Liver (tissue), 9 donors: ENCODE measurements around the gene BST1. TPM values are rescaled to one million over a fixed set of nuclear protein-coding genes. Genes with fewer than 3 reads are reported as not detected.

ENCODE experiments used
- DNase-seq: peaks from one replicate; pipeline ENCODE4 v3.0.0-alpha.2; 2017; ENCODE audit warnings: low spot score
- H3K27ac ChIP-seq, 2 donors: one replicate each; pipeline ENCODE4 v1.7.0; 2013; ENCODE audit warnings: inconsistent platforms in 2 of 2, low read length in 2 of 2, control low read depth in 1 of 2, low read depth in 1 of 2, mild to moderate bottlenecking in 1 of 2
- H3K27me3 ChIP-seq, 4 donors: one replicate each; pipeline versions ENCODE4 v1.6.1 to v1.7.0; 2013; ENCODE audit warnings: low read length in 3 of 4, inconsistent platforms in 1 of 4, mild to moderate bottlenecking in 1 of 4, moderate library complexity in 1 of 4; ENCODE audit not compliant: control insufficient read depth in 4 of 4, insufficient read depth in 4 of 4
- H3K36me3 ChIP-seq, 4 donors: one replicate each; pipeline versions ENCODE4 v1.6.1 to v1.7.0; 2013; ENCODE audit warnings: low read length in 3 of 4, mild to moderate bottlenecking in 3 of 4, low read depth in 1 of 4, moderate library complexity in 1 of 4; ENCODE audit not compliant: control insufficient read depth in 4 of 4, insufficient read depth in 3 of 4
- H3K4me1 ChIP-seq, 4 donors: one replicate each; pipeline versions ENCODE4 v1.6.1 to v1.7.0; 2013; ENCODE audit warnings: low read length in 3 of 4, mild to moderate bottlenecking in 3 of 4, moderate library complexity in 1 of 4; ENCODE audit not compliant: control insufficient read depth in 4 of 4, insufficient read depth in 4 of 4
- H3K4me3 ChIP-seq, 3 donors: one replicate each; pipeline versions ENCODE4 v1.6.1 to v1.7.0; 2013; ENCODE audit warnings: low read length in 3 of 3, control low read depth in 1 of 3, low read depth in 1 of 3, mild to moderate bottlenecking in 1 of 3
- H3K9ac ChIP-seq, 2 donors: one replicate each; pipeline ENCODE4 v1.7.0; 2013; ENCODE audit warnings: low read length in 2 of 2, mild to moderate bottlenecking in 2 of 2, moderate library complexity in 2 of 2, control low read depth in 1 of 2, low read depth in 1 of 2
- H3K9me3 ChIP-seq, 4 donors: one replicate each; pipeline versions ENCODE4 v1.6.1 to v1.7.0; 2013; ENCODE audit warnings: low read length in 3 of 4; ENCODE audit not compliant: control insufficient read depth in 4 of 4
- EGR1 ChIP-seq, 2 donors: IDR thresholded peaks; 2 replicates each; pipeline ENCODE4 v1.6.1; 2016 to 2018; ENCODE audit warnings: antibody characterized with exemption in 2 of 2, low read depth in 2 of 2
- FOXA1 ChIP-seq: IDR thresholded peaks from 2 replicates; pipeline ENCODE4 v1.6.1; 2016; ENCODE audit warnings: antibody characterized with exemption
- FOXA2 ChIP-seq: IDR thresholded peaks from 2 replicates; pipeline ENCODE4 v1.6.1; 2016; ENCODE audit warnings: antibody characterized with exemption
- GABPA ChIP-seq, 2 donors: IDR thresholded peaks in 1 of 2; conservative IDR thresholded peaks in 1 of 2; 2 replicates each; pipeline ENCODE4 v1.6.1; 2016; ENCODE audit warnings: antibody characterized with exemption in 2 of 2, mild to moderate bottlenecking in 1 of 2, moderate library complexity in 1 of 2
- HNF4A ChIP-seq, 2 donors: conservative IDR thresholded peaks; 2 replicates each; pipeline ENCODE4 v1.6.1; 2016; ENCODE audit warnings: antibody characterized with exemption in 2 of 2, mild to moderate bottlenecking in 2 of 2
- HNF4G ChIP-seq: IDR thresholded peaks from 2 replicates; pipeline ENCODE4 v1.6.1; 2016; ENCODE audit warnings: antibody characterized with exemption
- JUND ChIP-seq, 2 donors: IDR thresholded peaks; 2 replicates each; pipeline ENCODE4 v1.6.1; 2016; ENCODE audit warnings: antibody characterized with exemption in 2 of 2
- NR2F2 ChIP-seq: IDR thresholded peaks from 2 replicates; pipeline ENCODE4 v1.6.1; 2016; ENCODE audit warnings: antibody characterized with exemption
- RAD21 ChIP-seq, 2 donors: IDR thresholded peaks; 2 replicates each; pipeline ENCODE4 v1.6.1; 2016; ENCODE audit warnings: antibody characterized with exemption in 2 of 2, mild to moderate bottlenecking in 2 of 2
- RXRA ChIP-seq, 2 donors: IDR thresholded peaks; 2 replicates each; pipeline ENCODE4 v1.6.1; 2017 to 2018; ENCODE audit warnings: antibody characterized with exemption in 2 of 2, mild to moderate bottlenecking in 1 of 2
- SP1 ChIP-seq: IDR thresholded peaks from 2 replicates; pipeline ENCODE4 v1.6.1; 2018; ENCODE audit warnings: antibody characterized with exemption, mild to moderate bottlenecking
- TAF1 ChIP-seq: conservative IDR thresholded peaks from 2 replicates; pipeline ENCODE4 v1.6.1; 2016; ENCODE audit warnings: antibody characterized with exemption, mild to moderate bottlenecking
- YY1 ChIP-seq: IDR thresholded peaks from 2 replicates; pipeline ENCODE4 v1.6.1; 2016; ENCODE audit warnings: antibody characterized with exemption, mild to moderate bottlenecking
- WGBS: extraction: QIAGEN DNeasy Blood & Tissue Kit; methylation state at CpG from one replicate; pipeline ENCODE4 v1.1.7; 2013; 5-methylcytosine and 5-hydroxymethylcytosine counted together
- polyA plus RNA-seq, 2 donors: library from polyadenylated mRNA; stranded (reverse) in 1 of 2; unstranded in 1 of 2; fragments of 200-250 nt in 1 of 2; fragments of >200 nt in 1 of 2; fragmentation: Nextera tagmentation in 1 of 2; extraction: Ambion mirVana in 1 of 2; gene quantifications; one replicate each; pipeline versions ENCODE4 v1.2.1 to v1.2.3, GENCODE V29; 2013 to 2015
- total RNA-seq, 2 donors: library from RNA; depleted of rRNA; stranded (reverse); fragments of >200 nt; gene quantifications; one replicate each; pipeline ENCODE4 v1.2.3, GENCODE V29; 2014
- TF ChIP-seq, protein P1 (sequence below): IDR thresholded peaks from 2 replicates; pipeline ENCODE4 v1.6.1; 2016; ENCODE audit warnings: antibody characterized with exemption
- TF ChIP-seq, protein P2 (sequence below): IDR thresholded peaks from 2 replicates; pipeline ENCODE4 v1.6.1; 2016; ENCODE audit warnings: antibody characterized with exemption
- TF ChIP-seq, protein P3 (sequence below): IDR thresholded peaks from 2 replicates; pipeline ENCODE4 v1.6.1; 2016; ENCODE audit warnings: antibody characterized with exemption, mild to moderate bottlenecking
- TF ChIP-seq, protein P4 (sequence below): IDR thresholded peaks from 2 replicates; pipeline ENCODE4 v1.6.1; 2016; ENCODE audit warnings: antibody characterized with exemption
- TF ChIP-seq, protein P5 (sequence below): fragments of 150-350 bp; IDR thresholded peaks from 2 replicates; pipeline ENCODE4 v1.5.1; 2017; ENCODE audit warnings: improper control_type of control experiment, low read depth, low read length; ENCODE audit not compliant: missing input control
- donor health status: healthy.
- donor health status: healthy.
- donor health status: healthy.
- donor health status: healthy.
- donor health status: healthy.

Gene BST1
- total and polyA plus RNA-seq, 4 donors, result 3.7 to 13.2 (median 9.9) TPM

DNA sequence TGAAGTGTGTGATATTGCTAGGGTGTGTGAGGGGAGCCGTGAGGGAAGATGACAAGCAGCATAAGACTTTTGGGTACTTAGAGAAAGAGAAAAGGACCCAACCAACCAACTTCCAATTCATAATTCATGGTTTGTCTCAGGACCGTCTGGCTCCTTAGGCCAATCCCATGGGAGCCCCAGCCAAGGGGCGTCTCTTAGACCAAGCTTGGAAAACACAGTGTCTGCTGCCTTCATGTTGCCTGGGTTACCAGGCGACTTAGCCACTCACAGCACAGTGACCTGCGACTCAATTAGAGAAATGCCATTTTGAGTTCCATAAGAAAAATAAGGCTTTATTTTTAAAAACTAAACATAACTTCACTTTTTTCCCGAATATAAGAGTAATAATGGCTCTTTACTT is 32.7 kb downstream of the BST1 start:
- Histone ChIP-seq H3K9ac (no peak overlapping the region), H3K4me3 (no peak overlapping the region), H3K27ac (no peak overlapping the region), H3K9me3 (no peaks in the 10 kb centered on the region), H3K36me3 (no peaks in the 10 kb centered on the region), H3K4me1 (peaks cover 0 to 8% (median 3%) of the 10 kb centered on the region in 4 donors), H3K27me3 (no peaks in the 10 kb centered on the region)
- TF ChIP-seq, protein P1, sequence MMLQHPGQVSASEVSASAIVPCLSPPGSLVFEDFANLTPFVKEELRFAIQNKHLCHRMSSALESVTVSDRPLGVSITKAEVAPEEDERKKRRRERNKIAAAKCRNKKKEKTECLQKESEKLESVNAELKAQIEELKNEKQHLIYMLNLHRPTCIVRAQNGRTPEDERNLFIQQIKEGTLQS, result no peak
- TF ChIP-seq, protein P2, sequence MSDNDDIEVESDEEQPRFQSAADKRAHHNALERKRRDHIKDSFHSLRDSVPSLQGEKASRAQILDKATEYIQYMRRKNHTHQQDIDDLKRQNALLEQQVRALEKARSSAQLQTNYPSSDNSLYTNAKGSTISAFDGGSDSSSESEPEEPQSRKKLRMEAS, result no peak
- TF ChIP-seq NR2F2 (no peak), HNF4G (no peak), SP1 (no peak), HNF4A (conservative IDR thresholded peaks at IDR 0.05) (no peak), YY1 (no peak), GABPA (IDR thresholded peaks at IDR 0.05 in 1 of 2, conservative IDR thresholded peaks at IDR 0.05 in 1 of 2) (no peak), EGR1 (IDR thresholded peaks at IDR 0.05; ENCODE audit: low read depth in 2 of 2) (no peak), TAF1 (no peak), FOXA1 (no peak), RAD21 (IDR thresholded peaks at IDR 0.05) (no peak), FOXA2 (no peak), JUND (IDR thresholded peaks at IDR 0.05) (no peak), RXRA (IDR thresholded peaks at IDR 0.05) (no peak)
- TF ChIP-seq, protein P3, sequence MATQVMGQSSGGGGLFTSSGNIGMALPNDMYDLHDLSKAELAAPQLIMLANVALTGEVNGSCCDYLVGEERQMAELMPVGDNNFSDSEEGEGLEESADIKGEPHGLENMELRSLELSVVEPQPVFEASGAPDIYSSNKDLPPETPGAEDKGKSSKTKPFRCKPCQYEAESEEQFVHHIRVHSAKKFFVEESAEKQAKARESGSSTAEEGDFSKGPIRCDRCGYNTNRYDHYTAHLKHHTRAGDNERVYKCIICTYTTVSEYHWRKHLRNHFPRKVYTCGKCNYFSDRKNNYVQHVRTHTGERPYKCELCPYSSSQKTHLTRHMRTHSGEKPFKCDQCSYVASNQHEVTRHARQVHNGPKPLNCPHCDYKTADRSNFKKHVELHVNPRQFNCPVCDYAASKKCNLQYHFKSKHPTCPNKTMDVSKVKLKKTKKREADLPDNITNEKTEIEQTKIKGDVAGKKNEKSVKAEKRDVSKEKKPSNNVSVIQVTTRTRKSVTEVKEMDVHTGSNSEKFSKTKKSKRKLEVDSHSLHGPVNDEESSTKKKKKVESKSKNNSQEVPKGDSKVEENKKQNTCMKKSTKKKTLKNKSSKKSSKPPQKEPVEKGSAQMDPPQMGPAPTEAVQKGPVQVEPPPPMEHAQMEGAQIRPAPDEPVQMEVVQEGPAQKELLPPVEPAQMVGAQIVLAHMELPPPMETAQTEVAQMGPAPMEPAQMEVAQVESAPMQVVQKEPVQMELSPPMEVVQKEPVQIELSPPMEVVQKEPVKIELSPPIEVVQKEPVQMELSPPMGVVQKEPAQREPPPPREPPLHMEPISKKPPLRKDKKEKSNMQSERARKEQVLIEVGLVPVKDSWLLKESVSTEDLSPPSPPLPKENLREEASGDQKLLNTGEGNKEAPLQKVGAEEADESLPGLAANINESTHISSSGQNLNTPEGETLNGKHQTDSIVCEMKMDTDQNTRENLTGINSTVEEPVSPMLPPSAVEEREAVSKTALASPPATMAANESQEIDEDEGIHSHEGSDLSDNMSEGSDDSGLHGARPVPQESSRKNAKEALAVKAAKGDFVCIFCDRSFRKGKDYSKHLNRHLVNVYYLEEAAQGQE, result no peak
- TF ChIP-seq, protein P4, sequence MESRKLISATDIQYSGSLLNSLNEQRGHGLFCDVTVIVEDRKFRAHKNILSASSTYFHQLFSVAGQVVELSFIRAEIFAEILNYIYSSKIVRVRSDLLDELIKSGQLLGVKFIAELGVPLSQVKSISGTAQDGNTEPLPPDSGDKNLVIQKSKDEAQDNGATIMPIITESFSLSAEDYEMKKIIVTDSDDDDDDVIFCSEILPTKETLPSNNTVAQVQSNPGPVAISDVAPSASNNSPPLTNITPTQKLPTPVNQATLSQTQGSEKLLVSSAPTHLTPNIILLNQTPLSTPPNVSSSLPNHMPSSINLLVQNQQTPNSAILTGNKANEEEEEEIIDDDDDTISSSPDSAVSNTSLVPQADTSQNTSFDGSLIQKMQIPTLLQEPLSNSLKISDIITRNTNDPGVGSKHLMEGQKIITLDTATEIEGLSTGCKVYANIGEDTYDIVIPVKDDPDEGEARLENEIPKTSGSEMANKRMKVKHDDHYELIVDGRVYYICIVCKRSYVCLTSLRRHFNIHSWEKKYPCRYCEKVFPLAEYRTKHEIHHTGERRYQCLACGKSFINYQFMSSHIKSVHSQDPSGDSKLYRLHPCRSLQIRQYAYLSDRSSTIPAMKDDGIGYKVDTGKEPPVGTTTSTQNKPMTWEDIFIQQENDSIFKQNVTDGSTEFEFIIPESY, result no peak
- TF ChIP-seq, protein P5, sequence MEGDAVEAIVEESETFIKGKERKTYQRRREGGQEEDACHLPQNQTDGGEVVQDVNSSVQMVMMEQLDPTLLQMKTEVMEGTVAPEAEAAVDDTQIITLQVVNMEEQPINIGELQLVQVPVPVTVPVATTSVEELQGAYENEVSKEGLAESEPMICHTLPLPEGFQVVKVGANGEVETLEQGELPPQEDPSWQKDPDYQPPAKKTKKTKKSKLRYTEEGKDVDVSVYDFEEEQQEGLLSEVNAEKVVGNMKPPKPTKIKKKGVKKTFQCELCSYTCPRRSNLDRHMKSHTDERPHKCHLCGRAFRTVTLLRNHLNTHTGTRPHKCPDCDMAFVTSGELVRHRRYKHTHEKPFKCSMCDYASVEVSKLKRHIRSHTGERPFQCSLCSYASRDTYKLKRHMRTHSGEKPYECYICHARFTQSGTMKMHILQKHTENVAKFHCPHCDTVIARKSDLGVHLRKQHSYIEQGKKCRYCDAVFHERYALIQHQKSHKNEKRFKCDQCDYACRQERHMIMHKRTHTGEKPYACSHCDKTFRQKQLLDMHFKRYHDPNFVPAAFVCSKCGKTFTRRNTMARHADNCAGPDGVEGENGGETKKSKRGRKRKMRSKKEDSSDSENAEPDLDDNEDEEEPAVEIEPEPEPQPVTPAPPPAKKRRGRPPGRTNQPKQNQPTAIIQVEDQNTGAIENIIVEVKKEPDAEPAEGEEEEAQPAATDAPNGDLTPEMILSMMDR, result no peak
- WGBS, result 81% methylated on average over 6 of the region's 6 CpGs
- DNase-seq, result no peak
